SK-N-SH treated with all-trans-retinoic acid at 6 μM for 48 hours (cell line): ENCODE data around the gene PODXL.
A peak's percentile ranks its signal among the peaks of the same experiment; 100 is the strongest.

Experiments
- ATAC-seq: fragments of 200-7000 bp; cut with Tn5 transposase; 3 replicates; pipeline ENCODE4 v1.9.1; 2020; ENCODE audit warnings: mild to moderate bottlenecking, moderate library complexity
- ARNTL ChIP-seq: fragments of 450-650 bp; formaldehyde crosslinking; IDR thresholded peaks from 2 replicates; pipeline ENCODE4 v1.5.0; 2020; ENCODE audit warnings: low read depth, mild to moderate bottlenecking, moderate library complexity, borderline replicate concordance
- BACH2 ChIP-seq: fragments of 250-450 bp; sonication (Bioruptor Pico); IDR thresholded peaks from 2 replicates; pipeline ENCODE4 v1.9.0; 2021; ENCODE audit warnings: mild to moderate bottlenecking, borderline replicate concordance
- CSDC2 ChIP-seq: fragments of 250-450 bp; sonication (Bioruptor Pico); IDR thresholded peaks from 2 replicates; pipeline ENCODE4 v1.5.0; 2020; ENCODE audit warnings: mild to moderate bottlenecking, moderate library complexity
- CSRNP3 ChIP-seq: fragments of 250-450 bp; sonication (Bioruptor Pico); IDR thresholded peaks from 2 replicates; pipeline ENCODE4 v1.5.1; 2021; ENCODE audit warnings: mild to moderate bottlenecking, moderate library complexity
- ESRRG ChIP-seq: fragments of 250-450 bp; sonication (Bioruptor Pico); IDR thresholded peaks from 2 replicates; pipeline ENCODE4 v1.6.1; 2021; ENCODE audit warnings: mild to moderate bottlenecking
- GLIS3 ChIP-seq: fragments of 250-450 bp; sonication (Bioruptor Pico); IDR thresholded peaks from 2 replicates; pipeline ENCODE4 v1.5.0; 2020; ENCODE audit warnings: mild to moderate bottlenecking, moderate library complexity
- ISL1 ChIP-seq: fragments of 250-450 bp; sonication (Bioruptor Pico); IDR thresholded peaks from 2 replicates; pipeline ENCODE4 v2.1.2; 2022; ENCODE audit warnings: mild to moderate bottlenecking, moderate library complexity
- OSR1 ChIP-seq: fragments of 250-450 bp; sonication (Bioruptor Pico); IDR thresholded peaks from 2 replicates; pipeline ENCODE4 v1.8.0; 2022; ENCODE audit warnings: moderate library complexity, mild to moderate bottlenecking, inconsistent platforms
- PATZ1 ChIP-seq: fragments of 250-450 bp; sonication (Bioruptor Pico); IDR thresholded peaks from 2 replicates; pipeline ENCODE4 v1.8.0; 2020; ENCODE audit warnings: mild to moderate bottlenecking, moderate library complexity, borderline replicate concordance
- POU6F1 ChIP-seq: fragments of 250-450 bp; sonication (Bioruptor Pico); IDR thresholded peaks from 2 replicates; pipeline ENCODE4 v1.8.0; 2021; ENCODE audit warnings: low read depth, mild to moderate bottlenecking, moderate library complexity, borderline replicate concordance
- PPARA ChIP-seq: fragments of 250-450 bp; sonication (Bioruptor Pico); IDR thresholded peaks from 2 replicates; pipeline ENCODE4 v1.5.0; 2020; ENCODE audit warnings: mild to moderate bottlenecking, borderline replicate concordance
- RARB ChIP-seq: fragments of 250-450 bp; sonication (Bioruptor Pico); IDR thresholded peaks from 2 replicates; pipeline ENCODE4 v1.8.0; 2021; ENCODE audit warnings: mild to moderate bottlenecking, moderate library complexity
- SNAI2 ChIP-seq: fragments of 250-450 bp; sonication (Bioruptor Pico); IDR thresholded peaks from 2 replicates; pipeline ENCODE4 v1.5.0; 2020; ENCODE audit warnings: mild to moderate bottlenecking, moderate library complexity
- TCF4 ChIP-seq: fragments of 250-450 bp; sonication (Bioruptor Pico); IDR thresholded peaks from 2 replicates; pipeline ENCODE4 v1.8.0; 2021; ENCODE audit warnings: mild to moderate bottlenecking, moderate library complexity, borderline replicate concordance
- TOX ChIP-seq: fragments of 250-450 bp; sonication (Bioruptor Pico); IDR thresholded peaks from 2 replicates; pipeline ENCODE4 v1.8.0; 2021; ENCODE audit warnings: mild to moderate bottlenecking, moderate library complexity, borderline replicate concordance
- ZC3H10 ChIP-seq: fragments of 250-450 bp; sonication (Bioruptor Pico); IDR thresholded peaks from 2 replicates; pipeline ENCODE4 v1.5.1; 2021; ENCODE audit warnings: mild to moderate bottlenecking, moderate library complexity
- ZNF8 ChIP-seq: fragments of 450-650 bp; formaldehyde crosslinking; IDR thresholded peaks from 2 replicates; pipeline ENCODE4 v1.5.0; 2020; ENCODE audit warnings: mild to moderate bottlenecking, moderate library complexity
- TF ChIP-seq, protein P1 (sequence below): fragments of 250-450 bp; sonication (Bioruptor Pico); IDR thresholded peaks from 2 replicates; pipeline ENCODE4 v1.5.1; 2020; ENCODE audit warnings: low read depth, mild to moderate bottlenecking, moderate library complexity

The PODXL gene

GRCh38 chr7:131483586-131483985 lies 72.8 kb downstream of the PODXL start (continued):
- TF ChIP-seq CSRNP3 (CRISPR knock-in tag) (no peak), ARNTL (no peak), CSDC2 (CRISPR knock-in tag) (no peak), ZNF8 (CRISPR knock-in tag) (no peak), PATZ1 (CRISPR knock-in tag) (no peak), PPARA (CRISPR knock-in tag) (no peak)
- TF ChIP-seq, all 23 proteins: peak for 0

- no peak for ATAC-seq
Measured at GRCh38 chr7:131482800-131483199, 73.6 kb downstream of the PODXL start.

GRCh38 chr7:131480384-131481315 lies 75.8 kb downstream of the PODXL start:
- ATAC-seq: peak; percentile 82
- no peak for TF ChIP-seq BACH2 (CRISPR knock-in tag)
- 0 out of 2 replicates have a peak, but pooled peaks have one; percentile 66 for TF ChIP-seq POU6F1
- no peak for TF ChIP-seq OSR1
- peak; percentile 46; the same call in 1 of the 2 replicates for TF ChIP-seq ISL1 (CRISPR knock-in tag)

More at GRCh38 chr7:131482800-131483199, 73.6 kb downstream of the PODXL start:
- no peak for TF ChIP-seq ESRRG (CRISPR knock-in tag)
- TF ChIP-seq ZC3H10 (CRISPR knock-in tag): no peak
- TF ChIP-seq RARB (CRISPR knock-in tag): no peak
- TF ChIP-seq PATZ1 (CRISPR knock-in tag): no peak
- TF ChIP-seq CSRNP3 (CRISPR knock-in tag): no peak
- no peak for TF ChIP-seq GLIS3
- TF ChIP-seq ARNTL: no peak
- TF ChIP-seq TCF4 (CRISPR knock-in tag): no peak
- no peak for TF ChIP-seq TOX (CRISPR knock-in tag)
- TF ChIP-seq PPARA (CRISPR knock-in tag): no peak
- no peak for TF ChIP-seq SNAI2 (CRISPR knock-in tag)

GRCh38 chr7:131476740-131477139 lies 79.7 kb downstream of the PODXL start:
- ATAC-seq: no peak
- TF ChIP-seq CSRNP3 (CRISPR knock-in tag) (no peak), ZNF8 (CRISPR knock-in tag) (no peak), BACH2 (CRISPR knock-in tag) (no peak), ISL1 (CRISPR knock-in tag) (no peak), PATZ1 (CRISPR knock-in tag) (no peak), SNAI2 (CRISPR knock-in tag) (no peak)
- TF ChIP-seq, protein P1, sequence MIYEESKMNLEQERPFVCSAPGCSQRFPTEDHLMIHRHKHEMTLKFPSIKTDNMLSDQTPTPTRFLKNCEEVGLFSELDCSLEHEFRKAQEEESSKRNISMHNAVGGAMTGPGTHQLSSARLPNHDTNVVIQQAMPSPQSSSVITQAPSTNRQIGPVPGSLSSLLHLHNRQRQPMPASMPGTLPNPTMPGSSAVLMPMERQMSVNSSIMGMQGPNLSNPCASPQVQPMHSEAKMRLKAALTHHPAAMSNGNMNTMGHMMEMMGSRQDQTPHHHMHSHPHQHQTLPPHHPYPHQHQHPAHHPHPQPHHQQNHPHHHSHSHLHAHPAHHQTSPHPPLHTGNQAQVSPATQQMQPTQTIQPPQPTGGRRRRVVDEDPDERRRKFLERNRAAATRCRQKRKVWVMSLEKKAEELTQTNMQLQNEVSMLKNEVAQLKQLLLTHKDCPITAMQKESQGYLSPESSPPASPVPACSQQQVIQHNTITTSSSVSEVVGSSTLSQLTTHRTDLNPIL (CRISPR knock-in tag): no peak
